ENCODE results near the gene TAP2. TPM values are rescaled to one million over a fixed set of nuclear protein-coding genes. Genes with fewer than 3 reads are reported as not detected.
A peak's percentile ranks its signal among the peaks of the same experiment; 100 is the strongest.

TAP2 gene
- total RNA-seq, 2 experiments from 2014 or later, result 96.4 to 108 TPM

GRCh38 chr6:32840604-32841246, 2.2 kb upstream of the TAP2 start:
- TF ChIP-seq EZH2phosphoT487 (IDR thresholded peaks at IDR 0.05; ENCODE audit: borderline replicate concordance, low read depth, low read length), result no peak
- TF ChIP-seq, protein P1, sequence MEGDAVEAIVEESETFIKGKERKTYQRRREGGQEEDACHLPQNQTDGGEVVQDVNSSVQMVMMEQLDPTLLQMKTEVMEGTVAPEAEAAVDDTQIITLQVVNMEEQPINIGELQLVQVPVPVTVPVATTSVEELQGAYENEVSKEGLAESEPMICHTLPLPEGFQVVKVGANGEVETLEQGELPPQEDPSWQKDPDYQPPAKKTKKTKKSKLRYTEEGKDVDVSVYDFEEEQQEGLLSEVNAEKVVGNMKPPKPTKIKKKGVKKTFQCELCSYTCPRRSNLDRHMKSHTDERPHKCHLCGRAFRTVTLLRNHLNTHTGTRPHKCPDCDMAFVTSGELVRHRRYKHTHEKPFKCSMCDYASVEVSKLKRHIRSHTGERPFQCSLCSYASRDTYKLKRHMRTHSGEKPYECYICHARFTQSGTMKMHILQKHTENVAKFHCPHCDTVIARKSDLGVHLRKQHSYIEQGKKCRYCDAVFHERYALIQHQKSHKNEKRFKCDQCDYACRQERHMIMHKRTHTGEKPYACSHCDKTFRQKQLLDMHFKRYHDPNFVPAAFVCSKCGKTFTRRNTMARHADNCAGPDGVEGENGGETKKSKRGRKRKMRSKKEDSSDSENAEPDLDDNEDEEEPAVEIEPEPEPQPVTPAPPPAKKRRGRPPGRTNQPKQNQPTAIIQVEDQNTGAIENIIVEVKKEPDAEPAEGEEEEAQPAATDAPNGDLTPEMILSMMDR (conservative IDR thresholded peaks at IDR 0.05; ENCODE audit: low read length), result no peak
- Histone ChIP-seq H3K9me2 (ENCODE audit: insufficient read depth, low read length) (no peaks in the 10 kb centered on the region), H3K79me2 (ENCODE audit: insufficient read depth, low read depth, low read length) (peaks cover 52% of the 10 kb centered on the region), H3K36me3 (ENCODE audit: insufficient read depth, low read length) (peaks cover 65% of the 10 kb centered on the region), H3K4me1 (ENCODE audit: insufficient read depth, low read length, poor library complexity, severe bottlenecking) (peaks cover 59% of the 10 kb centered on the region), H3K4me2 (ENCODE audit: low read length) (no peak overlapping the region), H3K9me3 (ENCODE audit: low read length) (no peaks in the 10 kb centered on the region), H2AFZ (ENCODE audit: low read length) (no peak overlapping the region), H3K27ac (ENCODE audit: low read depth, low read length, poor library complexity, severe bottlenecking) (no peak overlapping the region), H3K4me3 (ENCODE audit: low read depth, low read length, poor library complexity, severe bottlenecking) (no peak overlapping the region), H4K20me1 (ENCODE audit: insufficient read depth, low read length) (no peaks in the 10 kb centered on the region; the same call in 1 of the 2 replicates)
- intact Hi-C loops (cut with micrococcal nuclease; ENCODE audit: unreplicated experiment), result loop anchor here (5.0 kb wide), 1 partner anchor 132 kb away; no protein-coding TSS in a partner anchor
- BruUV-seq (replicated peaks), result no TSS peak
- ChIA-PET POLR2A (interaction anchor here (0.6 to 3.0 kb wide), 2 partner anchors 14 to 205 kb away, joined by 3 to 31 read pairs; partner anchors contain the start of genes PSMB9 and TAP1), CTCF (ENCODE audit: unreplicated experiment) (no interaction called here)
- no peak for DNase-seq (ENCODE audit: low spot score)

DNA sequence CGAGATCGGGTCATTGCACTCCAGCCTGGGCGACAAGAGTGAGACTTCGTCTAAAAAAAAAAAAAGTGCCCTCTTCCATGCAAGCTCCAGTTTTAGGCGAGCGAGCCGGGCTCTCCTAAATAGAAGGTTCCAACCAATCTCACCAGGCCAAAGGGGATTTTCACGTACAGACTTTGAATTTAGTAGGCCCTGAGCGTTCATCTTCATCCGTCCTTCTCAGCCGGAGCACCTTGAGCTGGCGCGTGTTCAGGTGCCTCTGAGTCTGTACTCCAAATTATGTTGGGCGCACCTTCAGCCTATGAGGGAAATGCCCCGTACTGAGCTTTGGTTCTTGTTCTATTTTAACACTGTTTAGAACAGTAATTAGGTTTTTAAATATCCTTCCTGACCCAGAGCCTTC, 817 bp upstream of the TAP2 start:
- ChIA-PET POLR2A (interaction anchor here (0.6 to 3.1 kb wide), 10 partner anchors 11 to 1588 kb away, joined by 3 to 31 read pairs (median 8); partner anchors contain the start of genes PSMB9 and TAP1), CTCF (ENCODE audit: unreplicated experiment) (interaction anchor here (2.2 to 3.2 kb wide), 2 partner anchors 17 to 29 kb away, joined by 17 to 35 read pairs; no protein-coding TSS in a partner anchor)
- BruUV-seq (replicated peaks), result no TSS peak
- Histone ChIP-seq H3K36me3 (ENCODE audit: insufficient read depth, low read length) (peaks cover 69% of the 10 kb centered on the region), H3K79me2 (ENCODE audit: insufficient read depth, low read depth, low read length) (peaks cover 44% of the 10 kb centered on the region), H3K4me2 (ENCODE audit: low read length) (no peak overlapping the region), H3K9me2 (ENCODE audit: insufficient read depth, low read length) (no peaks in the 10 kb centered on the region), H2AFZ (ENCODE audit: low read length) (no peak overlapping the region), H3K27ac (ENCODE audit: low read depth, low read length, poor library complexity, severe bottlenecking) (peak overlapping the region; percentile 67), H3K4me3 (ENCODE audit: low read depth, low read length, poor library complexity, severe bottlenecking) (no peak overlapping the region), H3K9me3 (ENCODE audit: low read length) (no peaks in the 10 kb centered on the region), H3K4me1 (ENCODE audit: insufficient read depth, low read length, poor library complexity, severe bottlenecking) (peaks cover 52% of the 10 kb centered on the region), H4K20me1 (ENCODE audit: insufficient read depth, low read length) (no peaks in the 10 kb centered on the region; the same call in 1 of the 2 replicates)
- no peak for DNase-seq (ENCODE audit: low spot score)
- intact Hi-C loops (cut with micrococcal nuclease; ENCODE audit: unreplicated experiment), result loop anchor here (2.0 kb wide), 1 partner anchor 109 kb away; no protein-coding TSS in a partner anchor
- no peak for TF ChIP-seq EZH2phosphoT487 (IDR thresholded peaks at IDR 0.05; ENCODE audit: borderline replicate concordance, low read depth, low read length)
- TF ChIP-seq, protein P1 (conservative IDR thresholded peaks at IDR 0.05; ENCODE audit: low read length), result no peak
